Erythroblast (primary cell): Measurements from ENCODE around the gene SIL1.

Experiments used
- GATA1 ChIP-seq: IDR thresholded peaks from 2 replicates; pipeline ENCODE4 v1.6.1; 2011; ENCODE audit warnings: low read depth, mild to moderate bottlenecking, control low read depth, low read length, moderate library complexity
- POLR2A ChIP-seq: IDR thresholded peaks from 2 replicates; pipeline ENCODE4 v1.6.1; 2011; ENCODE audit warnings: mild to moderate bottlenecking, low read length

GRCh38 chr5:138944527-138945322 is 253.4 kb downstream of the SIL1 start:
- no peak for TF ChIP-seq POLR2A
- TF ChIP-seq GATA1: no peak
